GM21723 (cell line): ENCODE measurements around the gene PHOX2A.

Experiments
- ATAC-seq: cut with Tn5 transposase; IDR thresholded peaks from one replicate; pipeline ENCODE4 v1.9.1; 2021; ENCODE audit warnings: mild to moderate bottlenecking, moderate library complexity; ENCODE audit not compliant: unreplicated experiment

The PHOX2A gene

GRCh38 chr11:72250661-72251464 is 6.9 kb upstream of the PHOX2A start:
- no peak for ATAC-seq

DNA sequence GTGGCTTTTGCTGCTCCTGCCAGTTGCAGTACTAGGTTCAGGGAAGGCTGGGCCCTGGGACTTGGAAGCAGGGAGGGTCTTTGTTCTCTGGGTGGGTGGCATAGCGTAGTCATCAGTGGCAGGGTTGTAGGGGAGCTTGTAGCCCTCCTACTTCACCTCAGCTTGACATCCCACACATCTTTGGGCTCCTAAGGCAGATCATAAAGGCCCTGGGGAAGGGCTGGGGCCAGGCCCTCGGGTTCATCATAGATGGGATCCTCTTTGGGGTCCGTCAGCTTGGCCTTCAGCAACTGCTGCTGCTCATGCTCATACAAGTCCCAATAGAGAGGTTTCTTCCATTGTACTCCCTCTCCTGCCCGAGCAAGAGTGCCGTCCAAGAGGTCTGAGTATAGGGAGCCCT is 6.0 kb upstream of the PHOX2A start:
- no peak for ATAC-seq

- ATAC-seq, result no peak
Observed at GRCh38 chr11:72247584-72247983, 3.6 kb upstream of the PHOX2A start.

DNA sequence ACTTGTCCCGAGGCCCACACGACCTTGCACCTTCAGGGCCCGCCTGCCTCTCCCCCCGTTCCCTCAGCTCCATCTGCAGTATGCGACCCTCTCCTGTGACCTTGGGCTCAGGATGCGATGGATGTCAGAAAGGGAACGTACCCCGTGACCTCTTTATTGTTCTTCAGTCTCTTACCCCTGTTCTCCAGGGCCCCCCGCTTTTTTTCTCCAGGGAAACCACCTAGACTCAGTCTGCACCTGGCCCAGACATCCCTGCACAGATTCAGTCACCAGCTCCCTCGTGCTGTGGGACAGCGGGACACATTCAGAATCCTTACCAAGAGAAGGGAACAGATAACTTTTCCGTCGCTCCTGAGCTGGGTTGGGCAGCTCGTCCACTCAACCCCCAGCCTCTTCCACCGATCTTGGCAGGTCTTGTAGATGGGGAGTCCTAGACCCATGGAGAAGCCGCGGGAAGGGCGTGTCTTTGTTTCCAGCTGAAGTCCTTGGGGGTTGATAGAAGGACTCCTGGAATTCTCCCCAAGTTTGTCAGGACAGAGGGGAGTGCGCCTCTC is 1.4 kb upstream of the PHOX2A start:
- ATAC-seq, result no peak

- no peak for ATAC-seq
Observed at GRCh38 chr11:72244361-72245262, 636 bp upstream of the PHOX2A start.

DNA sequence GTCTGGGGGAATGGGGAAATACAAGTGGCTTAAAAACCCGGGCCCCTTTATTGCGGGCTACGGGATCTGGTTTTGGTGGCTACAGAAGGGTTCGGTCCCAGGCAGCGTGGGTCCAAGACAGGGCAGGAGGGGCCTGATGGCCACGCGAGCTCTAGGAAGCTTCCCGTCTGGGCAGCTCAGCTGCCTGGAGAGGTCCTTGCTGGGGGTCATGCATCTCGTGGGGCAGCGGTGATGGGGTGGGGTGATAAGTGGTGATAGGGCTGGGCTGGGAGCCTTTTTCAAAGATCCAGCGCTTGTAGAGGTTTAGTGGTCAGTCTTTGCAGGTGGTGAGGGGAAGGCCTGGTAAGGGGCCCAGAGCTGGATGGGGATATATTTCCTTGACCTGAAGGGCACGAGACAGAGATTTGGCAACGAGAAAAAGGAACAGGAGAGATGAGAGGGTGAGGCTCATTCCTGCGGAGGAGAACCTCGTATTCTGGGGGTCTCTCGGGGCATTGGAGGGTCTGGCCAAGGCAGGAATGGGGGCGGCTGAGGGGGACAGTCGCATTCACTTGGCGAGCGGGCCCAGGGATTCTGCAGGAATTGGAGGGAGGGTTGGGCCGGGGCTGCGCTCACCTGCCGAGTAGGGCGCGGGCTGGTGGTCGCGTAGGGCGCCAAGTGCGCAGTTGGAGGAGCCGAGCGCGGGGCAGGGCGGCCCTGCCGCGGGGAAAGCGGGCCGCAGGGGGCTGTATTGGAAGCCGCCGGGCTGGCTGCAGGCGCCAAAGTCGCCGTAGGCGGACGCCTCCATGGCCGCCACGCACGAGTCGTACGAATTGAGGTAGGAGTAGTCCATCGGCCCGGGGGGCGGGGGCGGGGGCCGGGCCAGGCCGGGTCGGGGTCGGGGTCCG is 560 bp downstream of the PHOX2A start:
- ATAC-seq, result no peak

DNA sequence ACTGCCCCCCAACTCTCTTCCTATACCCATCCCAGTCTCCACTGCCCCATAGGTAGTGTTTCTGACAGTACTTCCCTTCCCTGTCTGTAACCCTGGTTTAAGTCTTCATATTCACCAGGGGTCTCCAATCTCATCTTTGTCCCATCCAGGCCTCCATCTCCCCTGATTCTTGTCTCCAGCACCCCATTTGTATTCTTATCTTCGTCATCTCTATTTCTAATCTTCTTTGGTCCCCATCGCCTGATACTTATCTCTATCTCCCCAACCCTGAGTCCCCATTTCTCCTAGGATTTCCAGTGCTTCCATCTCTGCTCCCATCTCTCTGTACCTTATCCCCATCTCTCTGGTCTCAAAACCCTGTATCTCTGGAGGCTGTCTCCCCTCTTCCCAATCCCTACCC is 1.8 kb downstream of the PHOX2A start:
- no peak for ATAC-seq

- ATAC-seq, result no peak
Observed at GRCh38 chr11:72241291-72241781, 2.6 kb downstream of the PHOX2A start.

DNA sequence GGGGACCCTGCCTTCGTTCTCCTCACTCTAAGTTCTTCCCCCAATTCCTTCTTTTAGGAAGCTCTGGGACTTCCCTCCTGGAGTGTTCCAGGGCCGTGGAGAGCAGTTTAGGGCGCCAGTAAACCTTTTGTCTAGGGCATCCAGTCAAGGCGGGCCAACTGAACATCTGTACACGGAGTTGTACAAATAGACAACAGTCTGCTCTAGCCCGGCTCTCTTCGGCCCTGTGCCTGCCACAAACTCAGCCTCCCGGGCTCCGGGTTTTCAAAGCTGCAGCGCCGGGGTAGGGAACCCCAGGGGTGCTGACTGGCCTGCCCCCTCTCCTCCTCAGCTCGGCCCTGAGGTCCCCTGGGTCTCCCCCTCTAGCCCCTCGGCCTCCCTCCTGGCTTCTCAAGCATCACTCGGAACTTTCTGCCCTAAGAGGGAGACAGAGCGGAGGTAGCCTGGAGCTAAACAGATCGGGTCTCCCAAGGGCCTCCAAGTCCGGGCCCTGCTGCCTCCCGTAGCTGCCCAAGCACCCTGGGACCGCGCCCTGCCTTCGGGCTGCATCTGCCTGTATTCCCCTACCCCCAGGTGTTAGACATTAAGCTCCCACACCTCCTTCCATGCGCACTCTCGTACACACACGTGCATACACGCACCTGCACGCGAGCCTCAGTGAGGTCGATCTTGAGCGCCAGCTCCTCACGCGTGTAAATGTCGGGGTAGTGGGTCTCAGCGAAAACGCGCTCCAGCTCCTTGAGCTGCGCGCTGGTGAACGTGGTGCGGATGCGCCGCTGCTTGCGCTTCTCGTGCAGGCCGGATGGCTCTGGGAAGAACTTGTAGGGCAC is 3.3 kb downstream of the PHOX2A start:
- ATAC-seq, result no peak

- ATAC-seq, result no peak
Observed at GRCh38 chr11:72239849-72240460, 4.0 kb downstream of the PHOX2A start.

DNA sequence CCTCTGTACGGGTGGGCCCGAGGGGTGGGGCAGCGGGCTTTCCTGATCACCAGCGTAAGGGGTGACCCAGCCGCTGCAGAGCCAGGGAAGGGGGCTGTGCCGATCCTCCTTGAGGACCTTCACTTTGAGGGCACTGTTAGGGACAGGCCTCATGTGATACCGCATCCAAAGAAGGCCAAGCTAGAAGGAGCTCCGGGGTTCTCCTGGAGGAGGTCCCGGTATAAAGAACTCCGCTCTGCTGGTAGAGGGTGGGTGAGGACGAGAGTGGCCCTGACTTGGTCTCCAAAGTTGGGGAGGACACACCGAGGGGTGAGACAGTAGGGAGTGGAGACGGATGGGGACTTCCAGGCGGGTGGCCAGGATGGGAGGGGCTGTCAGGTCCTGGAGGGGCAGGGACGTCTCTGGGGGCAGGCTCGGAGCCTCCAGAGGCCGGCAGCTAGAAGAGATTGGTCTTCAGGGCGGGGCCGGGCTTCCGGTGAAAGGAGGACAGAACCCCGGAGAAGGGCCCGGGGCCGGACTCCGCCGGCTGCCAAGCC is 4.6 kb downstream of the PHOX2A start:
- no peak for ATAC-seq

- ATAC-seq, result no peak
Observed at GRCh38 chr11:72238492-72239312, 5.3 kb downstream of the PHOX2A start.

DNA sequence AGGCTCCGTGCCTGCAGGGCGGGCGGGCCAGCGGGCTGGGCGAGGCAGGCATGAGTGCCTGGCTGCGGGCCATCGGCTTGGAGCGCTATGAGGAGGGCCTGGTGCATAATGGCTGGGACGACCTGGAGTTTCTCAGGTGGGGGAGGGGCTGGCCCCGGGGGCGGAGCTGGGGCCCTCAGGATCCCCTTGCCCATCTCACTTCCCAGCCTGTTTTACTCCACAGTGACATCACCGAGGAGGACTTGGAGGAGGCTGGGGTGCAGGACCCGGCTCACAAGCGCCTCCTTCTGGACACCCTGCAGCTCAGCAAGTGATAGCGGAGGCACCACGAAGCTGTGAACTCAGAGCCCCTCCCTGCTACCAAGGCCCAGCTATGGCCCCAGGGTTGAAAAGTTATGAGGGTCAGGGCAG is 5.9 kb downstream of the PHOX2A start:
- ATAC-seq, result no peak

- no peak for ATAC-seq
Observed at GRCh38 chr11:72237112-72237931, 6.7 kb downstream of the PHOX2A start.

- ATAC-seq, result no peak
Observed at GRCh38 chr11:72236774-72237111, 7.2 kb downstream of the PHOX2A start.

GRCh38 chr11:72236083-72236697 is 7.8 kb downstream of the PHOX2A start:
- no peak for ATAC-seq
